Mesendoderm (in vitro differentiated cells): ENCODE data around the gene GABBR2.

Source experiments
- DNase-seq: peaks from one replicate; pipeline ENCODE4 v3.0.0; 2013
- H2AK5ac ChIP-seq: 2 replicates; pipeline ENCODE4 v1.6.1; 2013; ENCODE audit warnings: low read length, inconsistent platforms
- H2BK120ac ChIP-seq: 2 replicates; pipeline ENCODE4 v1.6.1; 2013; ENCODE audit warnings: low read depth, mild to moderate bottlenecking, low read length, moderate library complexity, mixed read lengths
- H2BK15ac ChIP-seq: replicated peaks from 2 replicates; pipeline ENCODE4 v1.6.1; 2013; ENCODE audit warnings: low read depth, mild to moderate bottlenecking, moderate library complexity
- H2BK5ac ChIP-seq: 2 replicates; pipeline ENCODE4 v1.6.1; 2013; ENCODE audit warnings: low read length, inconsistent platforms
- H3K18ac ChIP-seq: 2 replicates; pipeline ENCODE4 v1.6.1; 2013; ENCODE audit warnings: mild to moderate bottlenecking, low read length, mixed read lengths
- H3K23ac ChIP-seq: one replicate; pipeline ENCODE4 v1.6.1; 2013; ENCODE audit warnings: low read length
- H3K27ac ChIP-seq: 2 replicates; pipeline ENCODE4 v1.5.1; 2013; ENCODE audit warnings: low read depth, mild to moderate bottlenecking, inconsistent platforms, low read length, moderate library complexity
- H3K27me3 ChIP-seq: 2 replicates; pipeline ENCODE4 v1.6.1; 2013; ENCODE audit warnings: low read length, control low read depth, mild to moderate bottlenecking, inconsistent platforms; ENCODE audit not compliant: insufficient read depth, poor library complexity
- H3K36me3 ChIP-seq: 2 replicates; pipeline ENCODE4 v1.6.1; 2013; ENCODE audit warnings: low read length, inconsistent platforms; ENCODE audit not compliant: control insufficient read depth, insufficient read depth
- H3K4ac ChIP-seq: one replicate; pipeline ENCODE4 v1.6.1; 2013; ENCODE audit warnings: low read depth, mild to moderate bottlenecking, low read length, moderate library complexity
- H3K4me1 ChIP-seq: 2 replicates; pipeline ENCODE4 v1.6.1; 2013; ENCODE audit warnings: low read depth, low read length, inconsistent platforms; ENCODE audit not compliant: control insufficient read depth
- H3K4me2 ChIP-seq: 2 replicates; pipeline ENCODE4 v1.6.1; 2013; ENCODE audit warnings: low read length
- H3K4me3 ChIP-seq: 2 replicates; pipeline ENCODE4 v1.5.1; 2013; ENCODE audit warnings: mild to moderate bottlenecking, low read length
- H3K56ac ChIP-seq: one replicate; pipeline ENCODE4 v1.6.1; 2013; ENCODE audit warnings: low read length
- H3K79me1 ChIP-seq: 2 replicates; pipeline ENCODE4 v1.6.1; 2013; ENCODE audit warnings: low read length, inconsistent platforms
- H3K79me2 ChIP-seq: 2 replicates; pipeline ENCODE4 v1.6.1; 2013; ENCODE audit warnings: mild to moderate bottlenecking, low read length; ENCODE audit not compliant: control insufficient read depth, insufficient read depth
- H3K9ac ChIP-seq: 2 replicates; pipeline ENCODE4 v1.6.1; 2013; ENCODE audit warnings: low read length, inconsistent platforms
- H4K5ac ChIP-seq: one replicate; pipeline ENCODE4 v1.6.1; 2013; ENCODE audit warnings: low read length
- H4K8ac ChIP-seq: one replicate; pipeline ENCODE4 v1.6.1; 2013; ENCODE audit warnings: low read depth, mild to moderate bottlenecking, control low read depth, low read length, moderate library complexity
- WGBS: extraction: QIAGEN DNeasy Blood & Tissue Kit; methylation state at CpG from one replicate; pipeline ENCODE4 v1.1.7; 2013; ENCODE audit warnings: low lambda C conversion rate, missing lambda C conversion rate; ENCODE audit not compliant: insufficient coverage; ENCODE audit errors: extremely low coverage; 5-methylcytosine and 5-hydroxymethylcytosine counted together

GABBR2 gene

GRCh38 chr9:98379572-98379971, 329.2 kb downstream of the GABBR2 start:
- no peak overlapping the region for H3K23ac ChIP-seq
- no CpG with 5 or more reads among the region's 1 CpG for WGBS
- H2BK120ac ChIP-seq = no peak overlapping the region
- no peak overlapping the region for H3K18ac ChIP-seq
- H3K79me1 ChIP-seq = no peaks in the 10 kb centered on the region
- no peaks in the 10 kb centered on the region for H3K79me2 ChIP-seq
- no peak overlapping the region for H3K56ac ChIP-seq
- H3K4me2 ChIP-seq = no peak overlapping the region
- no peak overlapping the region for H4K8ac ChIP-seq
- no peaks in the 10 kb centered on the region for H3K36me3 ChIP-seq
- H3K4me1 ChIP-seq = peaks cover 9% of the 10 kb centered on the region
- H3K4me3 ChIP-seq = no peak overlapping the region
- no peak overlapping the region for H3K4ac ChIP-seq
- H2AK5ac ChIP-seq = no peak overlapping the region
- DNase-seq = no peak
- H4K5ac ChIP-seq = no peak overlapping the region
- no peak overlapping the region for H2BK5ac ChIP-seq
- H2BK15ac ChIP-seq = no peak overlapping the region
- no peak overlapping the region for H3K9ac ChIP-seq
- H3K27me3 ChIP-seq = no peaks in the 10 kb centered on the region
- H3K27ac ChIP-seq = no peak overlapping the region

GRCh38 chr9:98378794-98379193, 329.9 kb downstream of the GABBR2 start:
- no peak overlapping the region for H3K4me3 ChIP-seq
- WGBS = no CpG with 5 or more reads among the region's 5 CpGs
- no peaks in the 10 kb centered on the region for H3K79me2 ChIP-seq
- no peak overlapping the region for H2AK5ac ChIP-seq
- H3K56ac ChIP-seq = peak overlapping the region; percentile 12
- H3K4ac ChIP-seq = no peak overlapping the region
- no peak overlapping the region for H3K18ac ChIP-seq
- no peak overlapping the region for H2BK5ac ChIP-seq
- DNase-seq = no peak
- no peak overlapping the region for H2BK15ac ChIP-seq
- no peaks in the 10 kb centered on the region for H3K79me1 ChIP-seq
- no peak overlapping the region for H3K9ac ChIP-seq
- no peaks in the 10 kb centered on the region for H3K27me3 ChIP-seq
- H3K36me3 ChIP-seq = no peaks in the 10 kb centered on the region
- no peak overlapping the region for H3K4me2 ChIP-seq
- no peak overlapping the region for H2BK120ac ChIP-seq
- no peak overlapping the region for H4K8ac ChIP-seq
- H3K23ac ChIP-seq = no peak overlapping the region
- H3K27ac ChIP-seq = no peak overlapping the region
- H4K5ac ChIP-seq = no peak overlapping the region
- H3K4me1 ChIP-seq = peaks cover 13% of the 10 kb centered on the region

- no peak overlapping the region for H3K23ac ChIP-seq
- H2BK15ac ChIP-seq = no peak overlapping the region
- H4K5ac ChIP-seq = no peak overlapping the region
- H3K4ac ChIP-seq = no peak overlapping the region
- H3K4me2 ChIP-seq = no peak overlapping the region
- peak; percentile 84 for DNase-seq
- no peak overlapping the region for H3K18ac ChIP-seq
- no CpG with 5 or more reads among the region's 8 CpGs for WGBS
- no peak overlapping the region for H3K27ac ChIP-seq
- no peak overlapping the region for H3K9ac ChIP-seq
- H2AK5ac ChIP-seq = no peak overlapping the region
- no peaks in the 10 kb centered on the region for H3K79me2 ChIP-seq
- H3K4me1 ChIP-seq = peaks cover 13% of the 10 kb centered on the region
- H3K27me3 ChIP-seq = no peaks in the 10 kb centered on the region
- H2BK5ac ChIP-seq = no peak overlapping the region
- no peak overlapping the region for H4K8ac ChIP-seq
- H2BK120ac ChIP-seq = no peak overlapping the region
- H3K79me1 ChIP-seq = no peaks in the 10 kb centered on the region
- H3K4me3 ChIP-seq = no peak overlapping the region
- no peak overlapping the region for H3K56ac ChIP-seq
- no peaks in the 10 kb centered on the region for H3K36me3 ChIP-seq
Measured at GRCh38 chr9:98378206-98378780, 330.4 kb downstream of the GABBR2 start.

GRCh38 chr9:98375138-98375726, 333.5 kb downstream of the GABBR2 start:
- Histone ChIP-seq H2BK15ac (no peak overlapping the region), H3K4me2 (no peak overlapping the region), H3K23ac (no peak overlapping the region), H3K56ac (peak overlapping the region; percentile 59), H3K4me1 (peaks cover 11% of the 10 kb centered on the region), H3K36me3 (no peaks in the 10 kb centered on the region), H3K79me2 (no peaks in the 10 kb centered on the region), H4K5ac (no peak overlapping the region), H3K27ac (peak overlapping the region; percentile 31), H3K9ac (no peak overlapping the region), H3K79me1 (no peaks in the 10 kb centered on the region), H3K18ac (no peak overlapping the region), H3K4ac (no peak overlapping the region), H2BK5ac (peak overlapping the region; percentile 24), H3K4me3 (no peak overlapping the region), H3K27me3 (no peaks in the 10 kb centered on the region), H4K8ac (no peak overlapping the region), H2AK5ac (no peak overlapping the region), H2BK120ac (no peak overlapping the region)
- peak; percentile 95 for DNase-seq
- WGBS = no CpG with 5 or more reads among the region's 3 CpGs

GRCh38 chr9:98374385-98375051, 334.2 kb downstream of the GABBR2 start:
- H3K4me1 ChIP-seq = peaks cover 9% of the 10 kb centered on the region
- H3K36me3 ChIP-seq = no peaks in the 10 kb centered on the region
- no peak overlapping the region for H2BK120ac ChIP-seq
- H3K56ac ChIP-seq = peak overlapping the region; percentile 6
- H2BK5ac ChIP-seq = no peak overlapping the region
- no peak overlapping the region for H4K8ac ChIP-seq
- H2BK15ac ChIP-seq = no peak overlapping the region
- H3K27ac ChIP-seq = peak overlapping the region; percentile 10
- no peak overlapping the region for H3K4me2 ChIP-seq
- WGBS = no CpG with 5 or more reads among the region's 10 CpGs
- H3K79me2 ChIP-seq = no peaks in the 10 kb centered on the region
- peak overlapping the region; percentile 12 for H3K18ac ChIP-seq
- no peak overlapping the region for H3K4ac ChIP-seq
- H3K23ac ChIP-seq = no peak overlapping the region
- peak; percentile 97 for DNase-seq
- H3K9ac ChIP-seq = no peak overlapping the region
- H3K79me1 ChIP-seq = no peaks in the 10 kb centered on the region
- H4K5ac ChIP-seq = no peak overlapping the region
- no peak overlapping the region for H2AK5ac ChIP-seq
- H3K4me3 ChIP-seq = no peak overlapping the region
- no peaks in the 10 kb centered on the region for H3K27me3 ChIP-seq
